ENCODE results near the gene CELA3B.
A peak's percentile ranks its signal among the peaks of the same experiment; 100 is the strongest.
"Not testable (repeated sequence)": the region's sequence is repeated elsewhere in the genome, so short reads cannot be mapped to it uniquely, and the experiment has no call there.

The CELA3B gene

DNA sequence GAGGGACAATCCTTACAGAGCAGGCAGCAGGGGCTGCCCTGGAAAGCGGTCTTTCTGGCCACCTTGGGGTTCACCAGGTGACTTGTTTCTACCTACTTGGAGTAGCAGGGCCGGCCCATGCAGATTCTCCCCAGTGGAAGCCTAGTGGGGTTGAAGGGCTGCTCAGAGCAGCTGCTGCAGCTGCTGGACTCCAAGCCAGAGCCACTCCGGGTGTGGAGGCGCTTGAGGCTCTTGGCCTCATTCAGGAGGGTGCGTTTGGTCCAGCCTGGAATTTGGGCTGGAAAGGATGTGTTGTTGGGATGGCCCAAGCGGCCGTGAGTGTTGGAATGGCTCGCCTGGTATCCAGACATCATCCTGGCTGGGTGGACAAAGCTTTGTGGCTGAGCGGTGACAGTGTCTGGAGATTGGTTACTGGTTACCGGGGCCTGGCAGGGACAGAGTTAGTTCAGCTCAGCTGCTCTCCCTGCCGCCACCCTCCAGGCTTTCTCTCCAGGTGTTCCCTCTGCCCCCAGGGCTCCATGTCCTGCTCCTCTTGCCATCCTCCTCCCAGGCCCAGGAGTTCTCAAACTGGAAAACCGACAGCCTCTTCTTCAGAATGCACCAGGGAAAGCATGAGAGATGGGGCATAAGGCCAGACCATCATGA is 25.5 kb upstream of the CELA3B start:
- TF ChIP-seq TAF1 (IDR thresholded peaks at IDR 0.05; ENCODE audit: borderline replicate concordance, low read depth, low read length) (no peak), POLR2A (IDR thresholded peaks at IDR 0.05; ENCODE audit: low read depth, low read length) (no peak), POLR2AphosphoS5 (IDR thresholded peaks at IDR 0.05; ENCODE audit: low read depth, low read length) (no peak)
- no peak for DNase-seq (ENCODE audit: insufficient read length)
- FAIRE-seq, result no peak

GRCh38 chr1:21952786-21953520 is 23.9 kb upstream of the CELA3B start:
- no peak for DNase-seq (ENCODE audit: insufficient read length)
- no peak for FAIRE-seq
- TF ChIP-seq TAF1 (IDR thresholded peaks at IDR 0.05; ENCODE audit: borderline replicate concordance, low read depth, low read length) (no peak), POLR2AphosphoS5 (IDR thresholded peaks at IDR 0.05; ENCODE audit: low read depth, low read length) (no peak), POLR2A (IDR thresholded peaks at IDR 0.05; ENCODE audit: low read depth, low read length) (no peak)

DNA sequence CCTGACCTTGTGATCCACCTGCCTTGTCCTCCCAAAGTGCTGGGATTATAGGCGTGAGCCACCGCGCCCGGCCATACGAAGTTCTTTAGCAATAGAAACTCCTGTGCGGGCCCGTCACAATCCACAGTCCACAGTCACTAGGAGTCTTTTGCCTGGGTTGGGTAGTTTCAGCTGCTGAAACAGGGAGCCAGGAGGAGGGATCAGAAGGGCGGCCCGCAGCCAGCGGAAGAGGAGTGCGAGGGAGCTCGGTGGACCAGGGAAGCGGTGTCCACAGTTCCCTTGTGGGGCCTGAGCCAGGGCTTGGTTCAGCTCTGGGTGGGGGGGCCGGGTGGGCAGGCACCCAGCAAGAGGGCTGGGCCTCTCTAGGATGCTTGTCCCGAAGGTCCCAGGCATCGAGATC is 21.8 kb upstream of the CELA3B start:
- FAIRE-seq, result no peak

GRCh38 chr1:21955501-21956281 is 21.1 kb upstream of the CELA3B start:
- DNase-seq (ENCODE audit: insufficient read length) (no peak), FAIRE-seq (no peak)
- no peak for TF ChIP-seq TAF1 (IDR thresholded peaks at IDR 0.05; ENCODE audit: borderline replicate concordance, low read depth, low read length)
- no peak for TF ChIP-seq POLR2A (IDR thresholded peaks at IDR 0.05; ENCODE audit: low read depth, low read length)
- TF ChIP-seq POLR2AphosphoS5 (IDR thresholded peaks at IDR 0.05; ENCODE audit: low read depth, low read length), result no peak

More for the DNA sequence above, 21.8 kb upstream of the CELA3B start:
- no peak for DNase-seq (ENCODE audit: insufficient read length)
- no peak for TF ChIP-seq TAF1 (IDR thresholded peaks at IDR 0.05; ENCODE audit: borderline replicate concordance, low read depth, low read length)
- no peak for TF ChIP-seq POLR2A (IDR thresholded peaks at IDR 0.05; ENCODE audit: low read depth, low read length)

DNA sequence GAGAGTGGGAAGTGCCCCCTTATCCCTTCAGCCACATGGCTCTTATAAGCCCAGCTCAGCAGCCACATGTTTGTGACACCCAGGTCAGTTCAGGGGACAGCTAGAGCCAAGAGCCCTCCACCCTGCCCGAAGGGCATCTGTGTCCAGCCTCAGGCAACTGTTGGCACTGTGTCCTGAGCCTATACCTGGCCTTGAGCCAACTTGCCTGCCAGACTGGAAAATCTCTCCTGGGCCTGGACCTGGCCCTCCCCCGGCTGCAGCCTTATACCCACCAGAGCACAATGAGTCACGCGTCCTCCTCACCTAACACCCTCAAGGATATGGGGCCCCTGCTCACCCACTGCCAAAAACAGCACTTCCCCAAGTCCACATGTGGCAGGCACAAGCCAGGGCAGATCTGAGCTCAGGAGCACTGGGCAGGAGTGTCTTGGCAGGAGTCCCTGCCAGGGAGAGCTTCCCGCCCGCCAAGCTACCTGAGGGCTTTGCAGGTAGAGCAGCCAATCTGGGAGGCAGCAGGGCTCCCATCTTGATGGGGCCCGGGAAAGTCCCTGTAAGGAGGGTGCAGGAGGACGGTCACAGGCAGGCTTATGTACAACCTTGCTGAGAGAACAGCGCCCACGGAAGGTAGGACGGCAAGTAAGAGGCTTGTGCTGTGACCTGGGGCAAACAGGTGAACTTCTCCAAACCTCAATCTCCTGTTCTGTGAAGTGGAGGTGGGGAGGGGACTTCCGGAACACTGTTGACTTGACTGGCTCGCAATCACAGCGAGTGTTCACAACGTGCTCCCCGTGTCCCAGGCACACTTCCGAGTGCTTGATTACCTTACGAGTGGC is 19.9 kb upstream of the CELA3B start:
- FAIRE-seq (peak; percentile 51), DNase-seq (ENCODE audit: insufficient read length) (no peak)
- TF ChIP-seq POLR2A (IDR thresholded peaks at IDR 0.05; ENCODE audit: low read depth, low read length) (no peak), TAF1 (IDR thresholded peaks at IDR 0.05; ENCODE audit: borderline replicate concordance, low read depth, low read length) (no peak), POLR2AphosphoS5 (IDR thresholded peaks at IDR 0.05; ENCODE audit: low read depth, low read length) (no peak)

DNA sequence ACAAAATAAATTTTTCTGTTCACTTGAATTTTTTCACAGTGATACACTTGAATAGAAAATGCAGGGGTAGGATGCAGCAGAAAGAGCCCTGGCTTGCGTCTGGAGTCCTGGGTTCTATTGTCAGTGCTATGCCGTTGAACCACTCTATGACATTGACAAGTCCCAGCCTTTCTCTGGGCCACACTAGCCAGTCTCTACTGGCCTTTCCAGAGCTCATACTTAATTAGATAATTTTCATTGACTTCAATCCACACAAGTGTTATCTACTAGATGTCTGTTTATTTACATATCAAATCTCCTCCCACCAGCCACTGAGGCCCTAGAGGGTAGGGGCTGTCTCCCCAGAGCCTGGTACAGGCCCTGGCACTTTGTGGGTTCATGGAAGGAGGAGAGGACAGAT is 15.5 kb upstream of the CELA3B start:
- no peak for FAIRE-seq

GRCh38 chr1:21961799-21962198 is 15.0 kb upstream of the CELA3B start:
- TF ChIP-seq POLR2A (IDR thresholded peaks at IDR 0.05; ENCODE audit: low read depth, low read length), result no peak
- no peak for TF ChIP-seq POLR2AphosphoS5 (IDR thresholded peaks at IDR 0.05; ENCODE audit: low read depth, low read length)
- TF ChIP-seq TAF1 (IDR thresholded peaks at IDR 0.05; ENCODE audit: borderline replicate concordance, low read depth, low read length), result no peak
- FAIRE-seq, result no peak

More for the DNA sequence above, 15.5 kb upstream of the CELA3B start:
- DNase-seq (ENCODE audit: insufficient read length), result no peak
- no peak for TF ChIP-seq POLR2AphosphoS5 (IDR thresholded peaks at IDR 0.05; ENCODE audit: low read depth, low read length)
- no peak for TF ChIP-seq TAF1 (IDR thresholded peaks at IDR 0.05; ENCODE audit: borderline replicate concordance, low read depth, low read length)
- TF ChIP-seq POLR2A (IDR thresholded peaks at IDR 0.05; ENCODE audit: low read depth, low read length), result no peak

DNA sequence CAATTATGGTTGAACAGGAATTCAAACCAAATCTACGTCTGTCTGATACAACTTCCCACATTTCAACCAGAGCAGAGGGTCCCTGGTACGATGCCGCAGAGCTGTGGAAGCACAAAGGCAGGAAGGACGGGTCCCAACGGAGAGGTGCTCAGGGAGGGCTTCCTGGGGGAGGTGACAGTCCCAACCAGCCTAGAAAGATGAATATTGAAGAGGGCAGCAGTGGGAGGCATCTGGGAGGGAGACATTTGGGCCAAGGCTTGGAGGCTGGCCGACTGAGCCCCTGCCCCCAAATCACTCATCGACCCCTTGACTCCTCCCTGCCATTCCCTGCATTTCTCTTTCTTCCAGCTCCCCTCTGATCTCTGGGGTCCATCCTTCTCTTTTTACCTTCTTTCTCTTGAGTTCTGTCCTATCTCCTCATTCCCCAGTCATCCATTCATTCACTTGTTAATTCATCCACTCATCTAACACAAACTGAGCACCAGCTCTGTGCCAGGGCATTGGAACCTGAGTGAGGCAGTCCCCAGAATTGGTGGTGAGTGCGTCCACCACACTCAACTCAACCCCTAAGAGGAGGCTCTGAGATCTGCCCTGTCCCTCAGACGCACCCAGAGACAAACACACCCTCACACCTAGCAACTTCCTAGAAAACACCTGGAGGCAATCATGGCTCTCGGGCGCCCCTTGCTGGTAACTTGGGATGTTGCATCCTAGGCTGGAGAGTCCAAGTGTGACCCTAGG is 13.2 kb upstream of the CELA3B start:
- FAIRE-seq (peak; percentile 65), DNase-seq (ENCODE audit: insufficient read length) (peak; percentile 51)
- TF ChIP-seq TAF1 (IDR thresholded peaks at IDR 0.05; ENCODE audit: borderline replicate concordance, low read depth, low read length) (no peak), POLR2AphosphoS5 (IDR thresholded peaks at IDR 0.05; ENCODE audit: low read depth, low read length) (no peak), POLR2A (IDR thresholded peaks at IDR 0.05; ENCODE audit: low read depth, low read length) (no peak)

More at GRCh38 chr1:21961799-21962198, 15.0 kb upstream of the CELA3B start:
- DNase-seq (ENCODE audit: insufficient read length), result no peak

DNA sequence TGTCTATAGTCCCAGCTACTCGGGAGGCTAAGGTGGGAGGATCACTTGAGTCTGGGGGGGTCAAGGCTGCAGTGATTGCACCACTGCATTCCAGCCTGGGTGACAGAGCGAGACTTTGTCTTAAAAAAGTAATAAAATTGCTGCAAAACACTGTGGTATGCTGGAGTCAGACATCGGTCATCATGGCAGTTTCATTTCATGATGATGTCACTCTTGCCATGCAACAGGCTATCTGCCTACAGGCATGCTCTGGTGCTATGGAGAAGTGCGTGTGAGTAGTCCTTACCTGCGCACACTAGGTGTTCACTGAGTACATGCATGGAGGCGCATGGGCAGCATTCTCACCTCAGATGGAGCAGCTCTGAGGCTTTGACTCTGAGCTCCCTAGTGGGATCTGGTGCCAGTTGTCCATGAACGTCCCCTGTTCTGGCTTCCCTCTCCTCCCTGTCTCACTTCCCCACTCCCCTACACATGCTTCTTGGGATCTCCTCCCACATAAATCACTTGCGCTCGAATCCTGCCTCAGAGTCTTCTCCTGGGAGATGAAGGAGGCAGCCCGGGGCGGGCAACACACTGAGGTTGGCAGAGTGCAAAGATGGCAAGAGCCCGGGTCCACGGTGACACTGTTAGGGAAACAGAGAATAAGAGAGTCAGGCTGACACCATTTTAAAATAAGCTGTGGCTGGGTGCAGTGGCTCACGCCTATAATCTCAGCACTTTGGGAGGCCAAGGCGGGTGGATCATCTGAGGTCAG is 10.4 kb upstream of the CELA3B start:
- FAIRE-seq, result no peak
- DNase-seq (ENCODE audit: insufficient read length), result no peak
- TF ChIP-seq POLR2A (IDR thresholded peaks at IDR 0.05; ENCODE audit: low read depth, low read length) (no peak), TAF1 (IDR thresholded peaks at IDR 0.05; ENCODE audit: borderline replicate concordance, low read depth, low read length) (no peak), POLR2AphosphoS5 (IDR thresholded peaks at IDR 0.05; ENCODE audit: low read depth, low read length) (no peak)

DNA sequence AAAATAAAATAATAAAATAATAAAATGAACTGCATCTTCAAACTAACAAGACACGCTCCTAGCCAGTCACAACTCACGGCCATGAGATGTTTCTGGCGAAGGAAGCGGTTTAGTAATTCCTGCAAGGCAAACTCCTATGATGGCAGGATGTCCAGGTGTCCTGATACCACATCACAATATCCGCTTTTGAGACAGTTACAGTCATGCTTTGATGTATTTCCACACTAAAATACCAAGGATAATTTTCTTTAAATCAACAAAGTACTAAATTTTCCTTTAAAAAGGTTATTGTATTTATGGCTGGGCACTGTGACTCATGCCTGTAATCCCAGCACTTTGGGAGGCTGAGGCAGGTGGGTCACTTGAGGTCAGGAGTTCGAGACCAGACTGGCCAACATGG is 9.6 kb upstream of the CELA3B start:
- not testable (repeated sequence) for FAIRE-seq; DNase-seq (ENCODE audit: insufficient read length)

- FAIRE-seq; DNase-seq (ENCODE audit: insufficient read length): not testable (repeated sequence)
Observed at GRCh38 chr1:21969066-21969465, 7.8 kb upstream of the CELA3B start.

- not testable (repeated sequence) for FAIRE-seq; DNase-seq (ENCODE audit: insufficient read length)
Observed at GRCh38 chr1:21970523-21970922, 6.3 kb upstream of the CELA3B start.

GRCh38 chr1:21972973-21973441 is 3.8 kb upstream of the CELA3B start:
- FAIRE-seq, result not testable (repeated sequence)

GRCh38 chr1:21973948-21974347 is 2.9 kb upstream of the CELA3B start:
- not testable (repeated sequence) for FAIRE-seq; DNase-seq (ENCODE audit: insufficient read length)

More at GRCh38 chr1:21972973-21973441, 3.8 kb upstream of the CELA3B start:
- not testable (repeated sequence) for DNase-seq (ENCODE audit: insufficient read length)

GRCh38 chr1:21974699-21975098 is 2.1 kb upstream of the CELA3B start:
- DNase-seq (ENCODE audit: insufficient read length), result not testable (repeated sequence)

More at GRCh38 chr1:21974699-21975098, 2.1 kb upstream of the CELA3B start:
- FAIRE-seq, result not testable (repeated sequence)

Measured in GM12892 (cell line).